Smooth muscle cell of the pulmonary artery (primary cell): ENCODE results near the gene SIGLEC8. TPM values are rescaled to one million over a fixed set of nuclear protein-coding genes. Genes with fewer than 3 reads are reported as not detected.

Experiments
- total RNA-seq: library from RNA; depleted of rRNA; stranded (reverse); fragments of >200 nt; gene quantifications from 2 replicates; pipeline ENCODE4 v1.2.3, GENCODE V29; 2014

Gene SIGLEC8
- not detected in 2 replicates for total RNA-seq

DNA sequence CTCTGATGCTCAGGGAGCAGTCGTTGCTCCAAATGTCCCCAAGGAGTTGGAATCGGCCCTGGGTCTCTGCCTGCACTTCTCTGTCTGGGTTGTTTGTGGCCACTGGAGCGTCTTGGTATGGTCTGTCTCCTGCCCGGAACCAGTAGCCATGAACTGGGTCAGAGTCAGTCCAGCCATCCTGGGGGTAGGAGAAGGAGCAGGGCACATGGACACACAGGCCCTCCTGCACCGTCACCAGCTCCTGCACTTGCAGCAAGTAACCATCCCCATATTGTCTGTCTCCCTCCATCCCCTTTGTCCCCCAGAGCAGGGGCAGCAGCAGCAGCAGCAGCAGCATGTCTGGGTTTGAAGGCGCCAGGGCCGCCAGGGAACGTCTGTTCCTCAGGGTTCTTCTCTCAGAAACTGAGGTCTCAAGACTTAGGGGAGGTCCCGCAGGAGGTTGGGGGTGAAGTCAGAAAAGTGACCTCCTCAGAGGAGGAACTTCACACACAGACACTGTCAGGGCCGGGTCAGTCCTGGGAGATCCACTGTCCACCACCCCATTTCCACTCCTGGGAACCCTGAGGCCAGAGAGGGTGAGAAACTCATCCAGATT is at the start of gene SIGLEC8:
SIGLEC8 (minus strand) TSS at position 404 of the 595 bp plus-strand sequence; CDS start at position 337, 67 bp downstream.

DNA sequence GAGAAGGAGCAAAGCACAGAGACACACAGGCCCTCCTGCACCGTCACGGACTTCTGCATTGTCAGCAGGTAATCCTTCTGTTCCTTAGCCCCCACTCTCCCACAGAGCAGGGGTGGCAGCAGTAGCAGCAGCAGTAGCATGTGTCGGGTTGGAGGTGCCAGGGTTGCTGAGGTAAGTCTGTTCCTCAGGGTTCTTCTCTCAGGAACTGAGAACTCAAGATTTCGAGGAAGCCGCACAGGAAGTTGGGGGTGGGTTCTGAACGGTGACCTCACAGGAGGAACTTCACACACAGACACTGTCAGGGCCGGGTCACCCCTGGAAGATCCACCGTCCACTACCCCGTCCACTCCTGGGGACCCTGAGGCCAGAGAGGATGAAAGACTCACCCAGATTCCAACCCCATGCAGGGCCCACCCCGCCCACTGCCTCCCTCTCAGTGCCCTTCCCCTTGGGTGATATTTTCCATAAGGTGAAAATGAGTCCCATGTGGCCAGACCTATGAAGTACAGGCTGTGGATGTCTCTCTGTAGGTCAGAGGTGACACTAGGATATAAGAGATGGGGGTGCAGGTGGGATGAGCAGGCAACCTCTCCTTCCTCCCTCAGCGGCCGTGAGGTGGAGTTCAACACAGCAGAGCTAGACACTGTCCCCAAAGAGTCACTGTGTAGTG is 43.5 kb upstream of the SIGLEC8 start, which contains the start of gene SIGLEC12:
SIGLEC12 (minus strand) TSS at position 207 of the 670 bp plus-strand sequence; CDS start at position 140, 67 bp downstream.

GRCh38 chr19:51478381-51479234 is 20.4 kb upstream of the SIGLEC8 start, which contains the start of gene CEACAM18:
Gene CEACAM18 (plus strand): TSS chr19:51478539.

GRCh38 chr19:51417107-51417809 is 41.0 kb downstream of the SIGLEC8 start, which contains the start of gene SIGLEC10:
Gene SIGLEC10 (minus strand): TSS chr19:51417642. CDS start chr19:51417581, 61 bp downstream.

Other genes starting within 250 kb of the SIGLEC8 start
- gene CD33, start 233.4 kb downstream of the SIGLEC8 start, total RNA-seq = not detected in 2 replicates
- gene SIGLECL1, start 207.4 kb downstream of the SIGLEC8 start, total RNA-seq = not detected in 2 replicates
- 0.13 TPM in 2 replicates for gene IGLON5, start 146.8 kb downstream of the SIGLEC8 start, total RNA-seq
- gene VSIG10L, start 116.3 kb downstream of the SIGLEC8 start, total RNA-seq = 0.91 and 1.2 TPM in 2 replicates
- 50.2 and 67.0 TPM in 2 replicates for gene ETFB, start 92.1 kb downstream of the SIGLEC8 start, total RNA-seq
- not detected in 2 replicates for gene CLDND2, start 89.5 kb downstream of the SIGLEC8 start, total RNA-seq
- gene NKG7, start 85.8 kb downstream of the SIGLEC8 start, total RNA-seq = not detected in 2 replicates
- not detected in 2 replicates for gene LIM2, start 70.5 kb downstream of the SIGLEC8 start, total RNA-seq
- gene C19orf84, start 67.9 kb downstream of the SIGLEC8 start, total RNA-seq = not detected in 2 replicates
- not detected in 2 replicates for gene SIGLEC10, start 40.8 kb downstream of the SIGLEC8 start, total RNA-seq
- gene CEACAM18, start 20.1 kb upstream of the SIGLEC8 start, total RNA-seq = not detected in 2 replicates
- not detected in 2 replicates for gene SIGLEC12, start 43.3 kb upstream of the SIGLEC8 start, total RNA-seq
- not detected in 2 replicates for gene SIGLEC6, start 73.2 kb upstream of the SIGLEC8 start, total RNA-seq
- gene ZNF175, start 112.8 kb upstream of the SIGLEC8 start, total RNA-seq = 8.9 and 9.1 TPM in 2 replicates
- not detected in 2 replicates for gene SIGLEC5, start 171.9 kb upstream of the SIGLEC8 start, total RNA-seq
- not detected in 2 replicates for gene SIGLEC14, start 188.4 kb upstream of the SIGLEC8 start, total RNA-seq
- gene SPACA6, start 234.9 kb upstream of the SIGLEC8 start, total RNA-seq = 4.2 and 5.8 TPM in 2 replicates